H9 (cell line): ENCODE measurements around the gene FBXO28. TPM values are rescaled to one million over a fixed set of nuclear protein-coding genes. Genes with fewer than 3 reads are reported as not detected.

Experiments
- DNase-seq: peaks from one replicate; pipeline ENCODE4 v3.0.0-alpha.2; 2017
- H2AFZ ChIP-seq: one replicate; pipeline ENCODE4 v1.6.1; 2013; ENCODE audit warnings: mild to moderate bottlenecking, low read length, control low read depth, moderate library complexity
- H2AK5ac ChIP-seq: 2 replicates; pipeline ENCODE4 v1.6.1; 2013; ENCODE audit warnings: low read length, control low read depth, mixed read lengths; ENCODE audit not compliant: insufficient read length
- H2BK120ac ChIP-seq: one replicate; pipeline ENCODE4 v1.6.1; 2013; ENCODE audit warnings: low read depth, mild to moderate bottlenecking, low read length, control low read depth, inconsistent platforms; ENCODE audit not compliant: poor library complexity, severe bottlenecking
- H2BK12ac ChIP-seq: 2 replicates; pipeline ENCODE4 v1.6.1; 2013; ENCODE audit warnings: low read length, control low read depth, mixed read lengths, low read depth; ENCODE audit not compliant: insufficient read length
- H2BK15ac ChIP-seq: 2 replicates; pipeline ENCODE4 v1.6.1; 2013; ENCODE audit warnings: low read depth, low read length, control low read depth
- H2BK20ac ChIP-seq: one replicate; pipeline ENCODE4 v1.6.1; 2013; ENCODE audit warnings: low read depth, mild to moderate bottlenecking, low read length, control low read depth, inconsistent platforms; ENCODE audit not compliant: poor library complexity, severe bottlenecking
- H2BK5ac ChIP-seq: 2 replicates; pipeline ENCODE4 v1.6.1; 2013; ENCODE audit warnings: low read length, control low read depth, mixed read lengths; ENCODE audit not compliant: insufficient read length
- H3K14ac ChIP-seq: 2 replicates; pipeline ENCODE4 v1.6.1; 2013; ENCODE audit warnings: low read length, control low read depth; ENCODE audit not compliant: insufficient read depth
- H3K18ac ChIP-seq: 2 replicates; pipeline ENCODE4 v1.6.1; 2013; ENCODE audit warnings: low read depth, mild to moderate bottlenecking, mixed read lengths, low read length, control low read depth; ENCODE audit not compliant: insufficient read length
- H3K23ac ChIP-seq: 2 replicates; pipeline ENCODE4 v1.6.1; 2013; ENCODE audit warnings: low read length, control low read depth, mixed read lengths, low read depth; ENCODE audit not compliant: insufficient read length
- H3K23me2 ChIP-seq: 2 replicates; pipeline ENCODE4 v1.6.1; 2013; ENCODE audit warnings: low read depth, mild to moderate bottlenecking, mixed read lengths, low read length, control low read depth; ENCODE audit not compliant: insufficient read length, poor library complexity, severe bottlenecking
- H3K27ac ChIP-seq: 2 replicates; pipeline ENCODE4 v1.5.1; 2013; ENCODE audit warnings: low read length, control low read depth, mixed read lengths, low read depth; ENCODE audit not compliant: insufficient read length
- H3K27me3 ChIP-seq: 2 replicates; pipeline ENCODE4 v1.6.1; 2013; ENCODE audit warnings: low read length, control low read depth, inconsistent platforms; ENCODE audit not compliant: insufficient read depth
- H3K4ac ChIP-seq: 2 replicates; pipeline ENCODE4 v1.6.1; 2013; ENCODE audit warnings: low read depth, mild to moderate bottlenecking, control low read depth, inconsistent platforms, low read length, moderate library complexity
- H3K4me1 ChIP-seq: 2 replicates; pipeline ENCODE4 v1.6.1; 2013; ENCODE audit warnings: low read length, control low read depth, inconsistent platforms; ENCODE audit not compliant: insufficient read depth
- H3K4me2 ChIP-seq: 2 replicates; pipeline ENCODE4 v1.6.1; 2013; ENCODE audit warnings: low read length, control low read depth, mixed read lengths; ENCODE audit not compliant: insufficient read length, insufficient read depth
- H3K56ac ChIP-seq: 2 replicates; pipeline ENCODE4 v1.6.1; 2013; ENCODE audit warnings: low read depth, mild to moderate bottlenecking, mixed read lengths, low read length, control low read depth; ENCODE audit not compliant: insufficient read length
- H3K79me1 ChIP-seq: 2 replicates; pipeline ENCODE4 v1.6.1; 2013; ENCODE audit warnings: low read depth, mild to moderate bottlenecking, moderate library complexity, low read length, control low read depth, inconsistent platforms; ENCODE audit not compliant: insufficient read depth, poor library complexity, severe bottlenecking
- H3K79me2 ChIP-seq: 2 replicates; pipeline ENCODE4 v1.6.1; 2013; ENCODE audit warnings: low read length, control low read depth, inconsistent platforms; ENCODE audit not compliant: insufficient read depth
- H3K9ac ChIP-seq: 2 replicates; pipeline ENCODE4 v1.6.1; 2013; ENCODE audit warnings: low read length, control low read depth, mixed read lengths; ENCODE audit not compliant: insufficient read length; ENCODE audit errors: extremely low read depth
- H3K9me3 ChIP-seq: one replicate; pipeline ENCODE4 v1.6.1; 2013; ENCODE audit warnings: low read depth, low read length, inconsistent platforms; ENCODE audit not compliant: control insufficient read depth
- H3T11ph ChIP-seq: one replicate; pipeline ENCODE4 v1.6.1; 2013; ENCODE audit warnings: mild to moderate bottlenecking, low read length, control low read depth, inconsistent platforms
- H4K20me1 ChIP-seq: one replicate; pipeline ENCODE4 v1.6.1; 2013; ENCODE audit not compliant: control insufficient read depth, insufficient read length, insufficient read depth
- H4K5ac ChIP-seq: 2 replicates; pipeline ENCODE4 v1.6.1; 2013; ENCODE audit warnings: low read depth, mild to moderate bottlenecking, mixed read lengths, low read length, control low read depth; ENCODE audit not compliant: insufficient read length
- H4K8ac ChIP-seq: replicated peaks from 2 replicates; pipeline ENCODE4 v1.6.1; 2013; ENCODE audit warnings: low read length, control low read depth, mixed read lengths, low read depth; ENCODE audit not compliant: insufficient read length
- H4K91ac ChIP-seq: 2 replicates; pipeline ENCODE4 v1.6.1; 2013; ENCODE audit warnings: low read depth, mild to moderate bottlenecking, moderate library complexity, mixed read lengths, low read length, control low read depth; ENCODE audit not compliant: insufficient read length
- H3K27ac Mint-ChIP-seq, 3 experiments: 2 replicates in 2 of 3; 3 replicates in 1 of 3; pipeline ENCODE4 v1.8.0; 2020 to 2021; ENCODE audit warnings: mixed read lengths in 3 of 3, mild to moderate bottlenecking in 1 of 3, moderate library complexity in 1 of 3
- H3K27me3 Mint-ChIP-seq: 2 replicates; pipeline ENCODE4 v1.8.0; 2021; ENCODE audit warnings: low read depth, mild to moderate bottlenecking, moderate library complexity, mixed read lengths
- H3K36me3 Mint-ChIP-seq, 3 experiments: 2 replicates in 2 of 3; 3 replicates in 1 of 3; pipeline ENCODE4 v1.8.0; 2020 to 2021; ENCODE audit warnings: low read depth in 3 of 3, mixed read lengths in 3 of 3; ENCODE audit not compliant: insufficient read depth in 1 of 3
- H3K4me1 Mint-ChIP-seq, 2 experiments: 2 replicates each; pipeline ENCODE4 v1.8.0; 2020; ENCODE audit warnings: mixed read lengths in 2 of 2
- H3K4me3 Mint-ChIP-seq, 2 experiments: 2 replicates in 1 of 2; 3 replicates in 1 of 2; pipeline ENCODE4 v1.8.0; 2020 to 2021; ENCODE audit warnings: mild to moderate bottlenecking in 2 of 2, mixed read lengths in 2 of 2, moderate library complexity in 1 of 2
- H3K9me3 Mint-ChIP-seq, 2 experiments: 2 replicates in 1 of 2; 3 replicates in 1 of 2; pipeline ENCODE4 v1.8.0; 2020; ENCODE audit warnings: mild to moderate bottlenecking in 2 of 2, mixed read lengths in 2 of 2, moderate library complexity in 1 of 2
- CTCF ChIP-seq: fragments of 200-600 bp; sonication (generic); conservative IDR thresholded peaks from 3 replicates; pipeline ENCODE4 v1.8.0; 2021; ENCODE audit warnings: antibody characterized with exemption, mild to moderate bottlenecking
- WGBS: extraction: QIAGEN DNeasy Blood & Tissue Kit; methylation state at CpG from one replicate; pipeline ENCODE4 v1.1.7; 2013; ENCODE audit warnings: missing lambda C conversion rate, low lambda C conversion rate, mixed read lengths; ENCODE audit not compliant: insufficient read length; ENCODE audit errors: extremely low coverage; 5-methylcytosine and 5-hydroxymethylcytosine counted together
- total RNA-seq: library from RNA; stranded (reverse); gene quantifications from 2 replicates; pipeline ENCODE4 v1.2.1, GENCODE V29; 2021

The FBXO28 gene
- total RNA-seq, 1 experiment from 2014 or later: 55.0 TPM

- H3K36me3 Mint-ChIP-seq: peaks cover 0 to 13% (median 0%) of the 10 kb centered on the region in 3 experiments; a peak in 1 of 7 replicates
- Histone ChIP-seq H4K20me1 (no peaks in the 10 kb centered on the region), H3K18ac (no peak overlapping the region), H3K23ac (no peak overlapping the region), H2BK20ac (no peak overlapping the region), H3T11ph (no peak overlapping the region), H2BK5ac (no peak overlapping the region), H3K9ac (no peak overlapping the region), H3K27me3 (no peaks in the 10 kb centered on the region), H3K9me3 (peaks cover 3% of the 10 kb centered on the region), H2BK12ac (no peak overlapping the region), H3K4ac (no peak overlapping the region), H4K91ac (no peak overlapping the region), H4K8ac (no peak overlapping the region), H2AFZ (no peak overlapping the region), H2BK15ac (no peak overlapping the region), H3K23me2 (no peaks in the 10 kb centered on the region), H3K4me2 (no peak overlapping the region), H3K14ac (no peak overlapping the region), H3K4me1 (no peaks in the 10 kb centered on the region; the same call in 1 of the 2 replicates), H3K79me2 (no peaks in the 10 kb centered on the region), H2BK120ac (no peak overlapping the region), H2AK5ac (no peak overlapping the region), H3K56ac (no peak overlapping the region), H4K5ac (no peak overlapping the region), H3K27ac (no peak overlapping the region), H3K79me1 (no peaks in the 10 kb centered on the region)
- no CpG with 5 or more reads among the region's 4 CpGs for WGBS
- H3K9me3 Mint-ChIP-seq: peaks cover 3 to 7% of the 10 kb centered on the region in 2 experiments; a peak in 2 of 5 replicates
- no peak for TF ChIP-seq CTCF
- H3K4me1 Mint-ChIP-seq: peaks cover 18 to 20% of the 10 kb centered on the region in 2 experiments
- no peaks in the 10 kb centered on the region; the same call in 1 of the 2 replicates for H3K27me3 Mint-ChIP-seq
- DNase-seq: no peak
- no peak overlapping the region for H3K4me3 Mint-ChIP-seq
- H3K27ac Mint-ChIP-seq: no peak overlapping the region
Observed at GRCh38 chr1:224068458-224069072, 45.3 kb upstream of the FBXO28 start.
